Mesendoderm (in vitro differentiated cells): Measurements from ENCODE around the gene CDK13.

Experiments
- DNase-seq: peaks from one replicate; pipeline ENCODE4 v3.0.0; 2013
- H2AK5ac ChIP-seq: 2 replicates; pipeline ENCODE4 v1.6.1; 2013; ENCODE audit warnings: low read length, inconsistent platforms
- H2BK120ac ChIP-seq: 2 replicates; pipeline ENCODE4 v1.6.1; 2013; ENCODE audit warnings: low read depth, mild to moderate bottlenecking, low read length, moderate library complexity, mixed read lengths
- H2BK15ac ChIP-seq: replicated peaks from 2 replicates; pipeline ENCODE4 v1.6.1; 2013; ENCODE audit warnings: low read depth, mild to moderate bottlenecking, moderate library complexity
- H2BK5ac ChIP-seq: 2 replicates; pipeline ENCODE4 v1.6.1; 2013; ENCODE audit warnings: low read length, inconsistent platforms
- H3K18ac ChIP-seq: 2 replicates; pipeline ENCODE4 v1.6.1; 2013; ENCODE audit warnings: mild to moderate bottlenecking, low read length, mixed read lengths
- H3K23ac ChIP-seq: one replicate; pipeline ENCODE4 v1.6.1; 2013; ENCODE audit warnings: low read length
- H3K27ac ChIP-seq: 2 replicates; pipeline ENCODE4 v1.5.1; 2013; ENCODE audit warnings: low read depth, mild to moderate bottlenecking, inconsistent platforms, low read length, moderate library complexity
- H3K27me3 ChIP-seq: 2 replicates; pipeline ENCODE4 v1.6.1; 2013; ENCODE audit warnings: low read length, control low read depth, mild to moderate bottlenecking, inconsistent platforms; ENCODE audit not compliant: insufficient read depth, poor library complexity
- H3K36me3 ChIP-seq: 2 replicates; pipeline ENCODE4 v1.6.1; 2013; ENCODE audit warnings: low read length, inconsistent platforms; ENCODE audit not compliant: control insufficient read depth, insufficient read depth
- H3K4ac ChIP-seq: one replicate; pipeline ENCODE4 v1.6.1; 2013; ENCODE audit warnings: low read depth, mild to moderate bottlenecking, low read length, moderate library complexity
- H3K4me1 ChIP-seq: 2 replicates; pipeline ENCODE4 v1.6.1; 2013; ENCODE audit warnings: low read depth, low read length, inconsistent platforms; ENCODE audit not compliant: control insufficient read depth
- H3K4me2 ChIP-seq: 2 replicates; pipeline ENCODE4 v1.6.1; 2013; ENCODE audit warnings: low read length
- H3K4me3 ChIP-seq: 2 replicates; pipeline ENCODE4 v1.5.1; 2013; ENCODE audit warnings: mild to moderate bottlenecking, low read length
- H3K56ac ChIP-seq: one replicate; pipeline ENCODE4 v1.6.1; 2013; ENCODE audit warnings: low read length
- H3K79me1 ChIP-seq: 2 replicates; pipeline ENCODE4 v1.6.1; 2013; ENCODE audit warnings: low read length, inconsistent platforms
- H3K79me2 ChIP-seq: 2 replicates; pipeline ENCODE4 v1.6.1; 2013; ENCODE audit warnings: mild to moderate bottlenecking, low read length; ENCODE audit not compliant: control insufficient read depth, insufficient read depth
- H3K9ac ChIP-seq: 2 replicates; pipeline ENCODE4 v1.6.1; 2013; ENCODE audit warnings: low read length, inconsistent platforms
- H4K5ac ChIP-seq: one replicate; pipeline ENCODE4 v1.6.1; 2013; ENCODE audit warnings: low read length
- H4K8ac ChIP-seq: one replicate; pipeline ENCODE4 v1.6.1; 2013; ENCODE audit warnings: low read depth, mild to moderate bottlenecking, control low read depth, low read length, moderate library complexity
- WGBS: extraction: QIAGEN DNeasy Blood & Tissue Kit; methylation state at CpG from one replicate; pipeline ENCODE4 v1.1.7; 2013; ENCODE audit warnings: low lambda C conversion rate, missing lambda C conversion rate; ENCODE audit not compliant: insufficient coverage; ENCODE audit errors: extremely low coverage; 5-methylcytosine and 5-hydroxymethylcytosine counted together

Gene CDK13

DNA sequence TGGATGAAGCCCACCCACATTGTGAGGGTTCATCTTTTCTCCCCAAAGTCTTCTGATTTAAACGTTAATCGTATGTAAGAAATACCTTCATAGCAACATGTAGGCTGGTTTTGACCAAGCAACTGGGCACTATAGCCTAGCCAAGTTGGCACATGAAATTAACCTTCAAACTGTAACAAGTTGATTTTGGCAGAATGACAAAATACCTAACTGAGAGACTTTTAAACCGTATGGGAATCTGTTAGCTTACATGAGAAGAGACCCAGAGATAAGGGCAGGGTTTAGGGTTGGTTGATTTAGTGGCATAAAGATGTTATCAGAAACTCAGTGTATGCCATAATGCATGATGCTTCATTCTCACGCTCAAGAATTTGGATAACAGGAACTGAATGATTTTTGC, 69.5 kb downstream of the CDK13 start:
- no peak overlapping the region for H4K5ac ChIP-seq
- no peaks in the 10 kb centered on the region for H3K36me3 ChIP-seq
- H3K56ac ChIP-seq: no peak overlapping the region
- no peaks in the 10 kb centered on the region for H3K79me1 ChIP-seq
- no peak for DNase-seq
- no peak overlapping the region for H3K4me2 ChIP-seq
- H3K4me3 ChIP-seq: no peak overlapping the region
- H3K23ac ChIP-seq: no peak overlapping the region
- WGBS: no CpG with 5 or more reads among the region's 4 CpGs
- H2BK5ac ChIP-seq: no peak overlapping the region
- H3K18ac ChIP-seq: no peak overlapping the region
- H3K79me2 ChIP-seq: no peaks in the 10 kb centered on the region
- H4K8ac ChIP-seq: no peak overlapping the region
- no peak overlapping the region for H2AK5ac ChIP-seq
- H3K27ac ChIP-seq: no peak overlapping the region
- H3K27me3 ChIP-seq: no peaks in the 10 kb centered on the region
- no peak overlapping the region for H3K4ac ChIP-seq
- no peaks in the 10 kb centered on the region for H3K4me1 ChIP-seq
- no peak overlapping the region for H2BK120ac ChIP-seq
- H2BK15ac ChIP-seq: no peak overlapping the region
- no peak overlapping the region for H3K9ac ChIP-seq

DNA sequence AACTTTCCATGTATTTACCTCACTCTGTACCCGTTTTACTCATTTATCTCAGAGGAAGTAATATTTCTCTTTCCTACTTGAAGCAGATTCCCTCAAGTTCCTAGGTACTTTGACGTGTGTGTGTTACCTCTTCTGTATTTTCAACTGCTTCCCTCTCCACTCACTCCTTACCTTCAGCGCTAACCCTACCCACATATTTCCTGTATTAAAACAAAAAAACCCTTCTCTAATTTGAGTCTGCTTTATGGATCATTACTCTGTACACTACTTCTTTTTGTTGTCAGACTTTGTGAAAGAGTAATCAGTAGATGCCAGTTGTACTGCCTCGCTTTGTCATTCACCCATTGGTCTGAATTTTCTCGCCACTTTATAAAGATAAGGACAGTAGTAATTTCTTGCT, 74.0 kb downstream of the CDK13 start:
- no CpG with 5 or more reads among the region's 5 CpGs for WGBS
- no peak for DNase-seq
- no peak overlapping the region for H3K4me3 ChIP-seq
- no peaks in the 10 kb centered on the region for H3K79me2 ChIP-seq
- H3K9ac ChIP-seq: no peak overlapping the region
- no peak overlapping the region for H4K5ac ChIP-seq
- H3K23ac ChIP-seq: no peak overlapping the region
- H2BK15ac ChIP-seq: no peak overlapping the region
- no peaks in the 10 kb centered on the region for H3K27me3 ChIP-seq
- no peak overlapping the region for H3K27ac ChIP-seq
- no peak overlapping the region for H3K18ac ChIP-seq
- no peak overlapping the region for H4K8ac ChIP-seq
- H2BK120ac ChIP-seq: no peak overlapping the region
- no peak overlapping the region for H3K4me2 ChIP-seq
- H2AK5ac ChIP-seq: no peak overlapping the region
- no peak overlapping the region for H2BK5ac ChIP-seq
- H3K79me1 ChIP-seq: peaks cover 1% of the 10 kb centered on the region
- H3K4ac ChIP-seq: no peak overlapping the region
- H3K36me3 ChIP-seq: no peaks in the 10 kb centered on the region
- no peaks in the 10 kb centered on the region for H3K4me1 ChIP-seq
- H3K56ac ChIP-seq: no peak overlapping the region

DNA sequence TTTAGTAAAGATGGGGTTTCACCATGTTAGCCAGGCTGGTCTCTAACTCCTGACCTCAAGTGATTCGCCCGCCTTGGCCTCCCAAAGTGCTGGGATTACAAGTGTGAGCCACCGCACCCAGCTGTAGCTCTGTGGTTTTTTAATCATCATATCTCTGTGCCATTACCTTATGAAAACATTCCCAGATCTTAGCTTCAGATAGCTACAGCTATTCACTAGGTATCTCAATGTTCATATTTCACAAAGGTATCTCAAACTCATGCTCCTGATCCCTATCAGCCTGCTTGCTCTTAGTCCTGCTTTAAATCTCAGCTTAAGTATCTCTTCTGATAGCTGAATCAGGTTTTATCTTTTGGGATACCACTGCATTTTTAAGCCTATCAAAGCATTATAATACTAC, 74.8 kb downstream of the CDK13 start:
- Histone ChIP-seq H2BK120ac (no peak overlapping the region), H3K18ac (no peak overlapping the region), H2AK5ac (no peak overlapping the region), H3K23ac (no peak overlapping the region), H3K4ac (no peak overlapping the region), H3K56ac (no peak overlapping the region), H3K36me3 (no peaks in the 10 kb centered on the region), H3K27ac (no peak overlapping the region), H3K4me3 (no peak overlapping the region), H2BK15ac (no peak overlapping the region), H3K9ac (no peak overlapping the region), H4K8ac (no peak overlapping the region), H3K79me1 (peaks cover 1% of the 10 kb centered on the region), H3K4me1 (no peaks in the 10 kb centered on the region), H3K79me2 (no peaks in the 10 kb centered on the region), H2BK5ac (no peak overlapping the region), H3K4me2 (no peak overlapping the region), H4K5ac (no peak overlapping the region), H3K27me3 (no peaks in the 10 kb centered on the region)
- DNase-seq: peak; percentile 36
- no CpG with 5 or more reads among the region's 3 CpGs for WGBS

DNA sequence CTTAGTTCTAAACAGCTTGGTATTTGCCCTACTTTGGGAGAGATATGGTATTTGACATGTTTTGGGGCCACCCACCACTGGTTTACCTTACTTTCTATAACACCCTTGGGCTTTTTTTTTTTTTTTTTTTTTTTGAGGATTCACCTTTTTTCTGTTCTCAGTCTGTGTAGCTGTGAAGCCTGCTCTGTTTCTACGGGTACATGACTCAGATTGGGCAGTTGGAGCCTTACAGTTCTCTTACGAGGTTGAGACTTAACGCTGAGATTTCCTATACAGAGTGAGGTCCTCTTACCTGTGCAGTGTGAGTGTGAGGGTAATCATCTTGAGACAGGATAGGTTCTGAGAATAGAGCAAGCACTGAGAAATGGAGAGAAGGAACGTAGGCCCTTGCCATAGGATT, 77.5 kb downstream of the CDK13 start:
- WGBS: no CpG with 5 or more reads among the region's 4 CpGs
- H3K36me3 ChIP-seq: no peaks in the 10 kb centered on the region

DNA sequence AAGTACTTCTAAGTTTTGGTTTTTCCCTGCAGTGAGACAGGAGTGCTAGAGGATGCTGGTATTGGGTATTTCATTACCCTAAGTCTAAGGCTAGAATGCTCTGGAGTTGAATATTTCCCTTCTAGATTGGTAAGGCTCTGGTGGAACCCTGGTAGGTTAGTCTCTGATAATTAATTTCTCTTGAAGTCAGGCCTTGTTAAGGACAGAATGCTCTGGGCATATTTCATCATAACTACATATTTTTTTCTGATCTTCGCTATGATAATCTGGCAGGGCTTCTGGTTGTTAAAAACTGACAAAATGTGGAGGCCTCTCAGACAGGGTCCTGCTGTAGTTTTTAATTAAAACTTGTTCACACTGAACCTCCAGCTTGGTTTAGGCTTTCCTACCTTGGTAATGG, 83.8 kb downstream of the CDK13 start:
- Histone ChIP-seq H3K56ac (no peak overlapping the region), H2AK5ac (no peak overlapping the region), H3K4me3 (no peak overlapping the region), H3K36me3 (no peaks in the 10 kb centered on the region), H3K79me2 (no peaks in the 10 kb centered on the region), H2BK5ac (no peak overlapping the region), H3K9ac (no peak overlapping the region), H3K4ac (no peak overlapping the region), H4K5ac (no peak overlapping the region), H3K79me1 (no peaks in the 10 kb centered on the region), H3K23ac (no peak overlapping the region), H3K27me3 (no peaks in the 10 kb centered on the region), H3K4me2 (no peak overlapping the region), H3K27ac (no peak overlapping the region), H4K8ac (no peak overlapping the region), H3K18ac (no peak overlapping the region), H2BK15ac (no peak overlapping the region), H2BK120ac (no peak overlapping the region), H3K4me1 (no peaks in the 10 kb centered on the region)
- no CpG with 5 or more reads among the region's 1 CpG for WGBS
- DNase-seq: no peak

More for the DNA sequence above, 77.5 kb downstream of the CDK13 start:
- Histone ChIP-seq H3K18ac (no peak overlapping the region), H2BK15ac (no peak overlapping the region), H3K4ac (no peak overlapping the region), H3K56ac (no peak overlapping the region), H3K27ac (no peak overlapping the region), H2BK120ac (no peak overlapping the region), H2AK5ac (no peak overlapping the region), H3K4me3 (no peak overlapping the region), H3K9ac (no peak overlapping the region), H3K27me3 (no peaks in the 10 kb centered on the region), H4K5ac (no peak overlapping the region), H3K4me2 (no peak overlapping the region), H2BK5ac (no peak overlapping the region), H3K23ac (no peak overlapping the region), H4K8ac (no peak overlapping the region), H3K79me1 (peaks cover 1% of the 10 kb centered on the region), H3K4me1 (no peaks in the 10 kb centered on the region), H3K79me2 (no peaks in the 10 kb centered on the region)
- no peak for DNase-seq

DNA sequence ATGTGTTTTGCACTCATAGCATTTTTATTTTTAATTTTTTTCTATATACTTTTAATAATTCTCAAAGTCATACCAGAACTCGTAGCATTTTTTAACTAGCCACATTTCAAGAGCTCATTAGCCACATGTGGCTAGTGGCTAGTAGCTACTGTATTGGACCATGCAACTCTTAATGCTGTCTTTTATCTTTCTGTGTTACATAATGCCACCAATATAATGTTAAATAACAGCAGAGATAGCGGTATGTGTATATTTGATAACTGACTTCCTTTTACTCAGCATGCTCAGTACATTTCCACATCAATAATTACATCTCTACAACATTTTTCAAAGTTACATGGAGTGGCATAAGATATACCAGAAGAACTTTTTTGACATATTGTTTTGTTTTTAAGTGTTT, 91.4 kb downstream of the CDK13 start:
- no peak overlapping the region for H3K9ac ChIP-seq
- no peak for DNase-seq
- H3K27me3 ChIP-seq: no peaks in the 10 kb centered on the region

More for the DNA sequence above, 91.4 kb downstream of the CDK13 start:
- no peak overlapping the region for H3K56ac ChIP-seq
- no peak overlapping the region for H4K5ac ChIP-seq
- no CpG with 5 or more reads among the region's 2 CpGs for WGBS
- H3K79me1 ChIP-seq: no peaks in the 10 kb centered on the region
- no peak overlapping the region for H4K8ac ChIP-seq
- no peak overlapping the region for H3K23ac ChIP-seq
- H3K27ac ChIP-seq: no peak overlapping the region
- H2AK5ac ChIP-seq: no peak overlapping the region
- H2BK5ac ChIP-seq: no peak overlapping the region
- H2BK120ac ChIP-seq: no peak overlapping the region
- no peak overlapping the region for H3K4me3 ChIP-seq
- no peak overlapping the region for H3K4ac ChIP-seq
- no peaks in the 10 kb centered on the region for H3K36me3 ChIP-seq
- no peaks in the 10 kb centered on the region for H3K79me2 ChIP-seq
- no peak overlapping the region for H3K18ac ChIP-seq
- H2BK15ac ChIP-seq: no peak overlapping the region
- H3K4me2 ChIP-seq: no peak overlapping the region
- H3K4me1 ChIP-seq: no peaks in the 10 kb centered on the region
